ENCODE results near the gene PUDP. TPM values are rescaled to one million over a fixed set of nuclear protein-coding genes. Genes with fewer than 3 reads are reported as not detected.

Gene PUDP
- polyA plus RNA-seq, 1 donor from 2014 or later: 18.2 TPM

DNA sequence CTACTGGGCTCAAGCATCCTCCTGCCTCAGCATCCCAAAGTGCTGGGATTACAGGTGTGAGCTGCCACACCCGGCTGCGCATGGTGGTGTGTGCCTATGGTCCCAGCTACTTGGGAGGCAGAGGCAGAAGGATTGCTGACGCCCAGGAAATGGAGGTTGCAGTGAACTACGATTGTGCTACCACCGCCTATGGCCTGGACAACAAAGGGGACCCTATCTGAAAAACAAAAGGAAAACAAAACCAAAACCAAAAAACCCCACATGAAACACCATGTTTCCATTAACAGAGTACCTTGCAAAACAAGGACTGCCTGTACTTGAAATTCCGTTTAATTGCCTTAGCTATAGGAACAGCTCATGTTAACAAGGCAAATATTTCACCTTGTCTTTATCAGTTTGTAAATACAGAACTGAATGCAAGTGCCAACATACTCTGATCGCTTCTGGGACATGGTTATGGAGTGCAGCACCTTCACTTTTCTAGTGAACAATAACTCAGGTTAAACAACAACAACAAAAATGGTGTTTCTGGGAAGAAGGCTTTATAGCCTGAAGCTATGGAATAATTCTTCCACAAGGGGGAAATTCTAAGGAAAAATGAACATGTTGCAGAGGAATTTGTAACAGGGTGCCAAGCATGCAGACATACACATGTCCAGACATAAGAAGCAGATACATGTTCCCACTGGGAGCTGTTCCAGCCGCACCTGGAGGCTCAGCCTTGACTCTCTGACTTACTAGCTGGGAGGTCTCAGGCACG is 73.6 kb downstream of the PUDP start:
- H3K79me2 ChIP-seq (replicated peaks; ENCODE audit: insufficient read depth, low read length): no peaks in the 10 kb centered on the region
- no peak overlapping the region for H3K4me3 ChIP-seq (ENCODE audit: low read length)
- no peak overlapping the region for H3K27ac ChIP-seq (ENCODE audit: low read length)
- H3K9ac ChIP-seq (ENCODE audit: low read length): no peak overlapping the region
- no peaks in the 10 kb centered on the region for H3F3A ChIP-seq (ENCODE audit: insufficient read depth, low read length, poor library complexity, severe bottlenecking)
- no peak overlapping the region for H3K4me2 ChIP-seq (ENCODE audit: low read length)
- TF ChIP-seq TAF1 (IDR thresholded peaks at IDR 0.05; ENCODE audit: low read depth): no peak
- no peak for TF ChIP-seq MXI1 (conservative IDR thresholded peaks at IDR 0.05; ENCODE audit: poor library complexity, severe bottlenecking)
- no peak for TF ChIP-seq SMC3 (conservative IDR thresholded peaks at IDR 0.05; ENCODE audit: poor library complexity)
- TF ChIP-seq, protein P1, sequence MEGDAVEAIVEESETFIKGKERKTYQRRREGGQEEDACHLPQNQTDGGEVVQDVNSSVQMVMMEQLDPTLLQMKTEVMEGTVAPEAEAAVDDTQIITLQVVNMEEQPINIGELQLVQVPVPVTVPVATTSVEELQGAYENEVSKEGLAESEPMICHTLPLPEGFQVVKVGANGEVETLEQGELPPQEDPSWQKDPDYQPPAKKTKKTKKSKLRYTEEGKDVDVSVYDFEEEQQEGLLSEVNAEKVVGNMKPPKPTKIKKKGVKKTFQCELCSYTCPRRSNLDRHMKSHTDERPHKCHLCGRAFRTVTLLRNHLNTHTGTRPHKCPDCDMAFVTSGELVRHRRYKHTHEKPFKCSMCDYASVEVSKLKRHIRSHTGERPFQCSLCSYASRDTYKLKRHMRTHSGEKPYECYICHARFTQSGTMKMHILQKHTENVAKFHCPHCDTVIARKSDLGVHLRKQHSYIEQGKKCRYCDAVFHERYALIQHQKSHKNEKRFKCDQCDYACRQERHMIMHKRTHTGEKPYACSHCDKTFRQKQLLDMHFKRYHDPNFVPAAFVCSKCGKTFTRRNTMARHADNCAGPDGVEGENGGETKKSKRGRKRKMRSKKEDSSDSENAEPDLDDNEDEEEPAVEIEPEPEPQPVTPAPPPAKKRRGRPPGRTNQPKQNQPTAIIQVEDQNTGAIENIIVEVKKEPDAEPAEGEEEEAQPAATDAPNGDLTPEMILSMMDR (IDR thresholded peaks at IDR 0.05; ENCODE audit: poor library complexity, severe bottlenecking): no peak
- TF ChIP-seq RAD21 (conservative IDR thresholded peaks at IDR 0.05): no peak
- no peak for TF ChIP-seq EZH2 (IDR thresholded peaks at IDR 0.05; ENCODE audit: borderline replicate concordance, insufficient read depth, low read length, poor library complexity, severe bottlenecking)
- TF ChIP-seq, protein P2, sequence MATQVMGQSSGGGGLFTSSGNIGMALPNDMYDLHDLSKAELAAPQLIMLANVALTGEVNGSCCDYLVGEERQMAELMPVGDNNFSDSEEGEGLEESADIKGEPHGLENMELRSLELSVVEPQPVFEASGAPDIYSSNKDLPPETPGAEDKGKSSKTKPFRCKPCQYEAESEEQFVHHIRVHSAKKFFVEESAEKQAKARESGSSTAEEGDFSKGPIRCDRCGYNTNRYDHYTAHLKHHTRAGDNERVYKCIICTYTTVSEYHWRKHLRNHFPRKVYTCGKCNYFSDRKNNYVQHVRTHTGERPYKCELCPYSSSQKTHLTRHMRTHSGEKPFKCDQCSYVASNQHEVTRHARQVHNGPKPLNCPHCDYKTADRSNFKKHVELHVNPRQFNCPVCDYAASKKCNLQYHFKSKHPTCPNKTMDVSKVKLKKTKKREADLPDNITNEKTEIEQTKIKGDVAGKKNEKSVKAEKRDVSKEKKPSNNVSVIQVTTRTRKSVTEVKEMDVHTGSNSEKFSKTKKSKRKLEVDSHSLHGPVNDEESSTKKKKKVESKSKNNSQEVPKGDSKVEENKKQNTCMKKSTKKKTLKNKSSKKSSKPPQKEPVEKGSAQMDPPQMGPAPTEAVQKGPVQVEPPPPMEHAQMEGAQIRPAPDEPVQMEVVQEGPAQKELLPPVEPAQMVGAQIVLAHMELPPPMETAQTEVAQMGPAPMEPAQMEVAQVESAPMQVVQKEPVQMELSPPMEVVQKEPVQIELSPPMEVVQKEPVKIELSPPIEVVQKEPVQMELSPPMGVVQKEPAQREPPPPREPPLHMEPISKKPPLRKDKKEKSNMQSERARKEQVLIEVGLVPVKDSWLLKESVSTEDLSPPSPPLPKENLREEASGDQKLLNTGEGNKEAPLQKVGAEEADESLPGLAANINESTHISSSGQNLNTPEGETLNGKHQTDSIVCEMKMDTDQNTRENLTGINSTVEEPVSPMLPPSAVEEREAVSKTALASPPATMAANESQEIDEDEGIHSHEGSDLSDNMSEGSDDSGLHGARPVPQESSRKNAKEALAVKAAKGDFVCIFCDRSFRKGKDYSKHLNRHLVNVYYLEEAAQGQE (IDR thresholded peaks at IDR 0.05; ENCODE audit: borderline replicate concordance): no peak
- no peak for TF ChIP-seq POLR2AphosphoS5 (IDR thresholded peaks at IDR 0.05)
- TF ChIP-seq EP300 (conservative IDR thresholded peaks at IDR 0.05; ENCODE audit: poor library complexity, severe bottlenecking): no peak
- no peaks in the 10 kb centered on the region for H4K20me1 ChIP-seq (ENCODE audit: insufficient read depth)
- H3K36me3 ChIP-seq (ENCODE audit: insufficient read depth, low read length): no peaks in the 10 kb centered on the region
- H3K27me3 ChIP-seq (ENCODE audit: insufficient read depth, low read depth, low read length): no peaks in the 10 kb centered on the region
- no peaks in the 10 kb centered on the region for H3K9me2 ChIP-seq (ENCODE audit: insufficient read depth, low read length)
- no peaks in the 10 kb centered on the region for H3K9me3 ChIP-seq (ENCODE audit: low read length)
- no peak overlapping the region for H2AFZ ChIP-seq (ENCODE audit: low read depth, low read length)

DNA sequence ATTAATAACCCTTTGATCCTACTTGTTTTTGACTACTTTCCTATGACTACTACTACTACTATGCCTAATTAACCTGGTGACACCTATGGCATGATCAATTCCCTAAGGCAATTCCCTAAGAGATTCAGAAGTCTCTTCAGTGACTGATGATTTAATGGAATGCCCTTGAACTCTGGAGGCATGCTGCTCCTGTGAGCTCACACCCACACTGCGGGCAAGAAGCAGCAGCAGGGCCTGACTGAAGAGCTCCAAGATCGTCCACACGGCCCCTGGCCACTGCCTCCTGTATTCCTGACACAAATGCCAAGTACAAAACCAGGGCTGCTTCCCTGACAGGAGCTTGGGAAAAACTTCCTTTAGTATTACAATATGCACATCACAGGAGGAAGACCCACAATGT is 74.6 kb downstream of the PUDP start:
- Histone ChIP-seq H3K9me2 (ENCODE audit: insufficient read depth, low read length) (no peaks in the 10 kb centered on the region), H3K4me3 (ENCODE audit: low read length) (no peak overlapping the region), H2AFZ (ENCODE audit: low read depth, low read length) (no peak overlapping the region), H3F3A (ENCODE audit: insufficient read depth, low read length, poor library complexity, severe bottlenecking) (no peaks in the 10 kb centered on the region), H3K9ac (ENCODE audit: low read length) (no peak overlapping the region), H3K36me3 (ENCODE audit: insufficient read depth, low read length) (no peaks in the 10 kb centered on the region), H4K20me1 (ENCODE audit: insufficient read depth) (no peaks in the 10 kb centered on the region), H3K27me3 (ENCODE audit: insufficient read depth, low read depth, low read length) (no peaks in the 10 kb centered on the region), H3K4me2 (ENCODE audit: low read length) (no peak overlapping the region), H3K79me2 (replicated peaks; ENCODE audit: insufficient read depth, low read length) (no peaks in the 10 kb centered on the region), H3K9me3 (ENCODE audit: low read length) (no peaks in the 10 kb centered on the region), H3K27ac (ENCODE audit: low read length) (no peak overlapping the region)
- no peak for TF ChIP-seq EP300 (conservative IDR thresholded peaks at IDR 0.05; ENCODE audit: poor library complexity, severe bottlenecking)
- no peak for TF ChIP-seq EZH2 (IDR thresholded peaks at IDR 0.05; ENCODE audit: borderline replicate concordance, insufficient read depth, low read length, poor library complexity, severe bottlenecking)
- TF ChIP-seq, protein P2 (IDR thresholded peaks at IDR 0.05; ENCODE audit: borderline replicate concordance): no peak
- no peak for TF ChIP-seq SMC3 (conservative IDR thresholded peaks at IDR 0.05; ENCODE audit: poor library complexity)
- TF ChIP-seq RAD21 (conservative IDR thresholded peaks at IDR 0.05): no peak
- no peak for TF ChIP-seq MXI1 (conservative IDR thresholded peaks at IDR 0.05; ENCODE audit: poor library complexity, severe bottlenecking)
- TF ChIP-seq, protein P1 (IDR thresholded peaks at IDR 0.05; ENCODE audit: poor library complexity, severe bottlenecking): no peak
- no peak for TF ChIP-seq POLR2AphosphoS5 (IDR thresholded peaks at IDR 0.05)
- no peak for TF ChIP-seq TAF1 (IDR thresholded peaks at IDR 0.05; ENCODE audit: low read depth)

All from neural cell (in vitro differentiated cells).